ENCODE data around the gene TOP2A. TPM values are rescaled to one million over a fixed set of nuclear protein-coding genes. Genes with fewer than 3 reads are reported as not detected.

The TOP2A gene
- total and polyA plus RNA-seq, 11 donors, result 0.11 to 28.9 (median 1.2) TPM

DNA sequence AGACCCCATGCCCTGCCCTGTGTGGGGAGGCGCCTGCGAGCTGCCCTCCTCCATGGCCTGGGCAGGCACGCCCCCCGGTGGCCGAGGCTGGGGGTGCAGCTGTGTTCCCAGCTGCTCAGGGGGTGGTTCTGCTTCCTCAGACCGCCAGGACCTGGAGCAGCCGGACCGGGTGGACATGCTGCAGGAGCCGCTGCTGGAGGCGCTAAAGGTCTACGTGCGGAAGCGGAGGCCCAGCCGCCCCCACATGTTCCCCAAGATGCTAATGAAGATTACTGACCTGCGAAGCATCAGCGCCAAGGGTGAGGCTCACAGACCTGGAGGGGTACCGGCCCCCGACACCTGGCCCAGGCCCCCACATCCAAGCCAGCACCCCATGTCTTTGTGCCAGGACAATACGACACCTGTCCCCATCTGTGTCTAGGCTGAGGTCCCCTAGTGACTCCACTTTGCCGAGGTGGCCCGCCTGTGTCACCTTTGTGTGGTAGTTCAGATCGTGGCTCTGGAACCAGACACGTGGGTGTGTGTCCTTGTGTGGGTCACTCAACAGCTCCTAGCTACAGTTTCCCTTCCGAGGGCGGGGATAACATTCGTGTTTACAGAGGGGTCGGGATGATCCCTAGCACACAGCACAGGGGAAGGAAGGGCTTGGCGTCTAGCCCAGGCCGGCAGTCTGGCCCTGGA, 62.4 kb downstream of the TOP2A start:
- H3K4me3 ChIP-seq, result no peak overlapping the region
- H3K9me3 ChIP-seq, result no peaks in the 10 kb centered on the region
- peaks cover 3 to 67% (median 52%) of the 10 kb centered on the region in 9 donors for H3K36me3 ChIP-seq
- H3K27ac ChIP-seq, result peak overlapping the region in 6 of 12 donors; percentile 39 to 60 (median 55)
- 37 to 51% (median 42%) methylated on average over 13 to 29 of the region's 29 CpGs for WGBS, 4 donors
- H3K27me3 ChIP-seq, result no peaks in the 10 kb centered on the region
- intact Hi-C loops (cut with DNase I), result loop anchor here in 8 of 10 donors (1.0 to 10.0 kb wide), 9 partner anchors 52 to 207 kb away; partner anchors contain the start of genes TOP2A (in 1 of the 8) and WIPF2 (in 1 of the 8)
- peak; percentile 48 to 70 (median 66) for ATAC-seq
- H3K4me1 ChIP-seq, result peaks cover 0 to 49% (median 27%) of the 10 kb centered on the region in 12 donors
- no peak for TF ChIP-seq POLR2A (IDR thresholded peaks at IDR 0.05)
- TF ChIP-seq, protein P1, sequence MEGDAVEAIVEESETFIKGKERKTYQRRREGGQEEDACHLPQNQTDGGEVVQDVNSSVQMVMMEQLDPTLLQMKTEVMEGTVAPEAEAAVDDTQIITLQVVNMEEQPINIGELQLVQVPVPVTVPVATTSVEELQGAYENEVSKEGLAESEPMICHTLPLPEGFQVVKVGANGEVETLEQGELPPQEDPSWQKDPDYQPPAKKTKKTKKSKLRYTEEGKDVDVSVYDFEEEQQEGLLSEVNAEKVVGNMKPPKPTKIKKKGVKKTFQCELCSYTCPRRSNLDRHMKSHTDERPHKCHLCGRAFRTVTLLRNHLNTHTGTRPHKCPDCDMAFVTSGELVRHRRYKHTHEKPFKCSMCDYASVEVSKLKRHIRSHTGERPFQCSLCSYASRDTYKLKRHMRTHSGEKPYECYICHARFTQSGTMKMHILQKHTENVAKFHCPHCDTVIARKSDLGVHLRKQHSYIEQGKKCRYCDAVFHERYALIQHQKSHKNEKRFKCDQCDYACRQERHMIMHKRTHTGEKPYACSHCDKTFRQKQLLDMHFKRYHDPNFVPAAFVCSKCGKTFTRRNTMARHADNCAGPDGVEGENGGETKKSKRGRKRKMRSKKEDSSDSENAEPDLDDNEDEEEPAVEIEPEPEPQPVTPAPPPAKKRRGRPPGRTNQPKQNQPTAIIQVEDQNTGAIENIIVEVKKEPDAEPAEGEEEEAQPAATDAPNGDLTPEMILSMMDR (IDR thresholded peaks at IDR 0.05), result peak; percentile 93 to 99 (median 97)
- DNase-seq, result peak; percentile 72 to 91 (median 79)

DNA sequence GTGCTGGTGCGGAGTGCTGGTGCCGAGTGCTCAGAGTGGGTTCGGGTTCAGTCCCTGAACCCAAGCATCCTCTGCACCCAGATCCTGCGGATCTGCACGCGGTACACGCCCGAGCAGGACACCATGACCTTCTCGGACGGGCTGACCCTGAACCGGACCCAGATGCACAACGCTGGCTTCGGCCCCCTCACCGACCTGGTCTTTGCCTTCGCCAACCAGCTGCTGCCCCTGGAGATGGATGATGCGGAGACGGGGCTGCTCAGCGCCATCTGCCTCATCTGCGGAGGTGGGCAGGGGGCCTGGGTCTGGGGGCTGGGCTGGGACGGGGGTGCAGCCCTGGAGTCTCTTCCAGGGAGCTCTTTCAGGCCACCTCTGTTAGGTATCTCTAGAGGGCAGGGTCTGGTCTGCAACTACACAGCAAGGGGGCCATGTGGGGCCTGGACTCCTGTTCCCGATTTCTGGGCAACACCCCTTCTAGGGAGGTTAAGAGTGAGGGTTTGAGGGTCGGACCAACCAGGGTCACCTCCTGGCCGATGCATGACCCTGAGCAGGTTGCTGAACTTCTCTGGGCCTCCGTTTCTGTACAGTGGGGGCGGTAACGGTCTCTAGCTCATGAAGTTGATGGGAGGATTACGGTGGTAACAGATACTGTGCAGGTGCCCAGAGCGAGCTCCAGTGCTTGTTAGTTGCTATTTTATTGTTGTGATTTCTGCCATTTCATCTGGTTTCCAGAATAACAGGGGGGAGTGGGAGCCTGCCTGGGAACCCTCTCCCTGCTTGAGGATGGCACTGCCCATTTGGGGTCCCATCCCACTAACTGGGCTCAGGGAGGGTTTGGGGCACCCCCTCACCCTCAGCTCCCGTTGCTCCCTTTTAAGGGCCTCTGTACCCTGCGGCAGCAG, 63.2 kb downstream of the TOP2A start:
- WGBS, 4 donors, result 69 to 81% (median 77%) methylated on average over 14 to 30 of the region's 30 CpGs
- Histone ChIP-seq H3K36me3 (peaks cover 3 to 73% (median 57%) of the 10 kb centered on the region in 9 donors), H3K4me3 (no peak overlapping the region), H3K9me3 (no peaks in the 10 kb centered on the region), H3K4me1 (peaks cover 5 to 57% (median 35%) of the 10 kb centered on the region in 12 donors), H3K27me3 (no peaks in the 10 kb centered on the region), H3K27ac (peak overlapping the region in 3 of 12 donors; percentile 9 to 60 (median 33))
- ATAC-seq, result no peak
- intact Hi-C loops (cut with DNase I), result loop anchor here (1.0 to 10.0 kb wide), 9 partner anchors 51 to 208 kb away; partner anchors contain the start of genes TOP2A (in 1 of the 10) and WIPF2 (in 1 of the 10)
- TF ChIP-seq POLR2A (IDR thresholded peaks at IDR 0.05), result no peak
- TF ChIP-seq, protein P1 (IDR thresholded peaks at IDR 0.05), result no peak
- peak in 2 of 5 donors; percentile 26 to 28 for DNase-seq

DNA sequence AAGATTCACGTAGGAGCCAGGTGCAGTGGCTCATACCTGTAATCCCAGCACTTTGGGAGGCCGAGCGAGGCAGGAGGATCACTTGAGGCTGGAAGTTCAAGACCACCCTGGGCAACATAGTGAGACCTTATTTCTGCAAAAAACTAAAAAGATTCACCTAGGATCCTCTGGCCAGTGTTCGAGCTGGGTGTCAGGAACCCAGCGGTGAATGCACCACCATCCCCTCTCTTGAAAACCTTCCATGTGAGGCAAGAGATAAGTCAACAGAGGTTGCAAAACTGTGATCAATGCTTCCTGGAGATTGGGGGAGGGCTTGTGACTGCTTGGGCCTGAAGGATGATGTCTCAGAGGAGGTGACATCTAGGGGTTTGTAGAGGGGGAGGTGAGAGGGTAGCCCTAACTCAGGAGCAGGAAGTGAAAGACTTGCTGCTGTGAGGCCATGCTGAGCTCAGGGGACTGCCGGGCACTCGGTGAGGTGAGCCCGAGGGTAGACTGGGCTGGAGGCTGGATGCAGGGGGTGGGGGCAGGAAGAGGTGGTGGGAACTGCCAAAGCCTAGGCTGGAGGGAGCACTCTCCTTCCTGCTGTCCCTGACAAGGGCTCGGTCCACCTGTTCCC, 64.8 kb downstream of the TOP2A start:
- WGBS, 4 donors, result 75 to 82% (median 78%) methylated on average over 9 of the region's 9 CpGs
- TF ChIP-seq, protein P1 (IDR thresholded peaks at IDR 0.05), result no peak
- TF ChIP-seq POLR2A (IDR thresholded peaks at IDR 0.05), result no peak
- Histone ChIP-seq H3K36me3 (peaks cover 3 to 86% (median 69%) of the 10 kb centered on the region in 9 donors), H3K4me1 (peaks cover 19 to 65% (median 49%) of the 10 kb centered on the region in 12 donors), H3K27me3 (no peaks in the 10 kb centered on the region), H3K9me3 (no peaks in the 10 kb centered on the region), H3K4me3 (no peak overlapping the region), H3K27ac (peak overlapping the region in 1 of 12 donors; percentile 27)
- DNase-seq, result peak in 1 of 5 donors; percentile 27
- intact Hi-C loops (cut with DNase I), result loop anchor here in 4 of 10 donors (5.0 to 10.0 kb wide), 4 partner anchors 138 to 182 kb away; partner anchors contain the start of gene WIPF2 (in 1 of the 4)
- no peak for ATAC-seq
